PC-3 (cell line): ENCODE data around the gene DLG2. TPM values are rescaled to one million over a fixed set of nuclear protein-coding genes. Genes with fewer than 3 reads are reported as not detected.

Source experiments
- ATAC-seq: fragments of 200-7000 bp; cut with Tn5 transposase; 2 replicates; pipeline ENCODE4 v1.9.1; 2020; ENCODE audit warnings: mild to moderate bottlenecking, moderate library complexity
- BruUV-seq: library from RNA; stranded (reverse); fragments of 400-500 nt; replicated peaks from 2 replicates; lab custom pipeline; 2021; lab: Mats Ljungman, UMichigan
- CTCF ChIA-PET: fragments of 300-600 bp; sonication (Branson Sonifier 250); formaldehyde crosslinking; loops from one replicate; lab custom pipeline; 2022; ENCODE audit warnings: antibody characterized with exemption; lab: Charles Lee
- POLR2A ChIA-PET: fragments of 300-600 bp; sonication (Branson Sonifier 250); formaldehyde crosslinking; loops from one replicate; lab custom pipeline; 2022; ENCODE audit warnings: antibody characterized with exemption; ENCODE audit not compliant: unreplicated experiment; lab: Charles Lee
- DNase-seq: peaks from one replicate; pipeline ENCODE4 v3.0.0-alpha.2; 2015
- H2AFZ ChIP-seq: fragments of 300-600 bp; sonication (generic); 2 replicates; pipeline ENCODE4 v1.6.0; 2016; ENCODE audit warnings: antibody characterized with exemption, low read length
- H3F3A ChIP-seq: fragments of 300-600 bp; sonication (generic); one replicate; pipeline ENCODE4 v1.6.0; 2017; ENCODE audit warnings: antibody characterized with exemption, low read length, control low read depth, mild to moderate bottlenecking; ENCODE audit not compliant: unreplicated experiment
- H3K27ac ChIP-seq: fragments of 300-600 bp; sonication (generic); 2 replicates; pipeline ENCODE4 v1.5.1; 2016; ENCODE audit warnings: mild to moderate bottlenecking, low read length
- H3K27me3 ChIP-seq: fragments of 300-600 bp; sonication (generic); 2 replicates; pipeline ENCODE4 v1.6.1; 2016; ENCODE audit warnings: low read length, mixed read lengths
- H3K36me3 ChIP-seq: fragments of 300-600 bp; sonication (generic); 2 replicates; pipeline ENCODE4 v1.6.1; 2016; ENCODE audit warnings: low read depth, mixed run types, low read length, mixed read lengths
- H3K4me1 ChIP-seq: fragments of 300-600 bp; sonication (generic); 2 replicates; pipeline ENCODE4 v1.5.1; 2016; ENCODE audit warnings: low read length; ENCODE audit not compliant: insufficient read depth
- H3K4me2 ChIP-seq: fragments of 300-600 bp; sonication (generic); 2 replicates; pipeline ENCODE4 v1.6.0; 2016; ENCODE audit warnings: low read length
- H3K4me3 ChIP-seq: fragments of 300-600 bp; sonication (generic); 2 replicates; pipeline ENCODE4 v1.5.1; 2016; ENCODE audit warnings: mild to moderate bottlenecking, low read length, mixed read lengths
- H3K79me2 ChIP-seq: fragments of 300-600 bp; sonication (generic); 2 replicates; pipeline ENCODE4 v1.6.1; 2017; ENCODE audit warnings: low read length, mixed read lengths
- H3K9ac ChIP-seq: fragments of 300-600 bp; sonication (generic); 2 replicates; pipeline ENCODE4 v1.6.0; 2016; ENCODE audit warnings: mild to moderate bottlenecking, low read length
- H3K9me2 ChIP-seq: fragments of 300-600 bp; sonication (generic); replicated peaks from 2 replicates; pipeline ENCODE4 v1.6.1; 2016; ENCODE audit warnings: mixed run types, low read length, mixed read lengths
- H3K9me3 ChIP-seq: fragments of 300-600 bp; sonication (generic); 2 replicates; pipeline ENCODE4 v1.6.1; 2016; ENCODE audit warnings: low read length, mixed read lengths
- H4K20me1 ChIP-seq: fragments of 300-600 bp; sonication (generic); 2 replicates; pipeline ENCODE4 v1.6.1; 2016; ENCODE audit warnings: low read length, mixed read lengths
- CTCF ChIP-seq: fragments of 300-600 bp; sonication (generic); conservative IDR thresholded peaks from 2 replicates; pipeline ENCODE4 v1.5.1; 2017; ENCODE audit warnings: antibody characterized with exemption, low read depth, mild to moderate bottlenecking, low read length
- EZH2 ChIP-seq: fragments of 300-600 bp; sonication (generic); IDR thresholded peaks from one replicate; pipeline ENCODE4 v1.6.1; 2017; ENCODE audit warnings: antibody characterized with exemption, mild to moderate bottlenecking, low read length; ENCODE audit not compliant: unreplicated experiment
- EZH2phosphoT487 ChIP-seq: fragments of 300-600 bp; sonication (generic); IDR thresholded peaks from 2 replicates; pipeline ENCODE4 v1.6.1; 2018; ENCODE audit warnings: mild to moderate bottlenecking, antibody characterized with exemption, low read length, borderline replicate concordance
- intact Hi-C: fragments of 100-400 bp; cut with micrococcal nuclease; formaldehyde crosslinking; loops from 2 replicates; pipeline ENCODE4 v1.9.0; 2023
- total RNA-seq: library from RNA; depleted of rRNA; stranded (reverse); fragments of >200 nt; gene quantifications from 2 replicates; pipeline ENCODE4 v1.2.3, GENCODE V29; 2014

The DLG2 gene
- total RNA-seq, 1 experiment from 2014 or later = 0.58 TPM

GRCh38 chr11:83511646-83512045, 2115.5 kb downstream of the DLG2 start:
- H3K9me2 ChIP-seq = no peaks in the 10 kb centered on the region
- ChIA-PET CTCF (no interaction called here), POLR2A (no interaction called here)
- no peaks in the 10 kb centered on the region for H4K20me1 ChIP-seq
- TF ChIP-seq EZH2 = no peak
- no peak for TF ChIP-seq EZH2phosphoT487
- TF ChIP-seq CTCF = no peak
- no peak overlapping the region for H2AFZ ChIP-seq
- H3K4me2 ChIP-seq = no peak overlapping the region
- H3K79me2 ChIP-seq = no peaks in the 10 kb centered on the region
- no peak overlapping the region for H3K27ac ChIP-seq
- no TSS peak for BruUV-seq
- no peaks in the 10 kb centered on the region for H3K36me3 ChIP-seq
- H3K4me3 ChIP-seq = no peak overlapping the region
- DNase-seq (no peak), ATAC-seq (no peak)
- no peak overlapping the region for H3K9ac ChIP-seq
- peaks cover 11% of the 10 kb centered on the region; the same call in 1 of the 2 replicates for H3K27me3 ChIP-seq
- H3K4me1 ChIP-seq = no peaks in the 10 kb centered on the region
- H3F3A ChIP-seq = no peaks in the 10 kb centered on the region
- intact Hi-C loops = no loop called here
- H3K9me3 ChIP-seq = no peaks in the 10 kb centered on the region

- CTCF ChIA-PET = no interaction called here
- no peaks in the 10 kb centered on the region for H3K9me3 ChIP-seq
- H3K9ac ChIP-seq = no peak overlapping the region
- H4K20me1 ChIP-seq = no peaks in the 10 kb centered on the region
- H3K27me3 ChIP-seq = peaks cover 11% of the 10 kb centered on the region; the same call in 1 of the 2 replicates
- no peak for ATAC-seq
- no peak overlapping the region for H3K27ac ChIP-seq
- H3K9me2 ChIP-seq = no peaks in the 10 kb centered on the region
- no peak for DNase-seq
- TF ChIP-seq EZH2 (no peak), CTCF (no peak), EZH2phosphoT487 (no peak)
- H3K4me2 ChIP-seq = no peak overlapping the region
- intact Hi-C loops = no loop called here
- no peaks in the 10 kb centered on the region for H3K4me1 ChIP-seq
- H3K4me3 ChIP-seq = no peak overlapping the region
- H3K79me2 ChIP-seq = no peaks in the 10 kb centered on the region
- no TSS peak for BruUV-seq
- POLR2A ChIA-PET = interaction anchor here (0.7 kb wide), 1 partner anchor 29 kb away, joined by 21 read pairs; no protein-coding TSS in a partner anchor
- H3K36me3 ChIP-seq = no peaks in the 10 kb centered on the region
- H2AFZ ChIP-seq = no peak overlapping the region
- no peaks in the 10 kb centered on the region for H3F3A ChIP-seq
Measured at GRCh38 chr11:83510530-83511460, 2116.3 kb downstream of the DLG2 start.

- Histone ChIP-seq H3K9me3 (no peaks in the 10 kb centered on the region), H3K4me2 (no peak overlapping the region), H3K4me3 (no peak overlapping the region), H3K36me3 (no peaks in the 10 kb centered on the region), H3K4me1 (no peaks in the 10 kb centered on the region), H3K79me2 (no peaks in the 10 kb centered on the region), H3K9me2 (no peaks in the 10 kb centered on the region), H3F3A (no peaks in the 10 kb centered on the region), H2AFZ (no peak overlapping the region), H4K20me1 (no peaks in the 10 kb centered on the region), H3K27ac (no peak overlapping the region), H3K27me3 (peaks cover 11% of the 10 kb centered on the region; the same call in 1 of the 2 replicates), H3K9ac (no peak overlapping the region)
- no peak for DNase-seq
- CTCF ChIA-PET = no interaction called here
- POLR2A ChIA-PET = no interaction called here
- ATAC-seq = no peak
- intact Hi-C loops = no loop called here
- BruUV-seq = no TSS peak
- TF ChIP-seq EZH2 (no peak), CTCF (no peak), EZH2phosphoT487 (no peak)
Measured at GRCh38 chr11:83508804-83509203, 2118.3 kb downstream of the DLG2 start.
